Activated CD4-positive, CD25-positive, alpha-beta regulatory T cell (primary cell): ENCODE results near the gene SPEF2.
"Not testable (repeated sequence)": the region's sequence is repeated elsewhere in the genome, so short reads cannot be mapped to it uniquely, and the experiment has no call there.

Experiments used
- DNase-seq, 4 experiments: peaks; one replicate each; lab custom pipeline; 2025; lab: John Stamatoyannopoulos, UW

Gene SPEF2

GRCh38 chr5:35820735-35821134 lies 203.1 kb downstream of the SPEF2 start:
- DNase-seq: no peak

GRCh38 chr5:35821513-35821912 lies 203.8 kb downstream of the SPEF2 start:
- DNase-seq: no peak

DNA sequence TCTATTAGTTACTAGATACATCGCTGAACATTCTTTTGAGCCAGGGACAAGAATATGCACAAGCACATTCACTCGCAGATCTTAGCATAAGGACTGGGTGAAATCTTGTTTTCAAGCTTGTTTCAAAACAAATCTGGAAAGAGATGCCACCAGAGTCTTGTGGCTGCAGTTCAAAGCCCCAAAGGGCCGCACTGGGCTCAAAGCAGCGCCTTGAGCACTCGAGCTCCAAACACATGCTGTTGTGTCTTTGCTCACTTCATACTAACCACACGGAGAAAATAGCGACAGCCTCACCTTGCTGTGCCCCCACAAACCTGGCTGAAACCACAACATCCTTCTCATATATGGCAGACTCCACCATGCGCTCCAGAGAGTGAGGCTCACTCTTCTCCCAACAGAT lies 204.8 kb downstream of the SPEF2 start:
- no peak for DNase-seq

DNA sequence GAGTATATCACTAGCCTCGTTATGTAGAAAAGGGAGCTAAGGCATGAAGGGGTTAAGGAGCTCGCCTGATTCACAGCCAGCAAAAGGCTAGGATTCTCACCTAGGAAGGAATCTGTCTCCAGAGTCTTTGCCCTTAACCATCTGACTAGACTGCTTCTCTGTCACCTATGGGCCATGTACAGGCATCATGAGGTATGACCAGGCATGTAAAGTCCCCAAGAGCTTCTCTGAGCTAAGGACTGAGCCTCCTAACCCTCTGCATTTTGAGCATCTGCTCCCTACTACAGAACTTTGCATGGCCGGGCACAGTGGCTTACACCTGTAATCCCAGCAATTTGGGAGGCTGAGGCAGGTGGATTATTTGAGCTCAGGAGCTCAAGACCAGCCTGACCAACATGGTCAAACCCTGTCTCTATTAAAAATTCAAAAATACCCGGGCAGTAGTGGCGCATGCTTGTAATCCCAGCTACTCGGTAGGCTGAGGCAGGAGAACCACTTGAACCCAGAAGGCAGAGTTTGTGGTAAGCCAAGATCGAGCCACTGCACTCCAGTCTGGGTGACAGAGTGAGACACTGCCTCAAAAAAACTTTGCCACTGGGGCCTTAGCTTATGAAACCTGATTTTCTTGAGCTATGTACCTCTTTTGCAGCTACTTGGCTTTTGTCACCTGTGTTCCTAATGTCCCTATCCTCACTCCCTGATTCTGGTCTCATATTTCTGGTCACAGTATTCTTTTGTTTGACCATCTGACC lies 205.9 kb downstream of the SPEF2 start:
- no peak for DNase-seq

DNA sequence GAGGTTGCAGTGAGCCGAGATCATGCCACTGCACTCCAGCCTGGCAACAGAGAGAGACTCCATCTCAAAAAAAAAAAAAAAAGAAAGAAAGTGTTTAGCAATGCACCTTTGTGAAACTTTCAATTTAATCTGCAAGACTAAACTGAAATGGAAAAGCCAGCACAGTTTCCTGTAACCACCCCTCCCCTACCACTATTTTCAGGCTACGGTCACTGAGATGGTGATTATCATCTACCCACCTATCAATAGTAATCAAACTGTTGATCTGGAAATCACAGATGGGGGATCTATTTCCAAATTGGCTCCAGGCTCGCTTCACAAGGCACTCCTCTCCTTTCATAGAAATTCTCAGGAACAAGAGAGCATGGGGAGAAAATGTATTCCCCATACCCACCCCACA lies 208.4 kb downstream of the SPEF2 start:
- no peak for DNase-seq

DNA sequence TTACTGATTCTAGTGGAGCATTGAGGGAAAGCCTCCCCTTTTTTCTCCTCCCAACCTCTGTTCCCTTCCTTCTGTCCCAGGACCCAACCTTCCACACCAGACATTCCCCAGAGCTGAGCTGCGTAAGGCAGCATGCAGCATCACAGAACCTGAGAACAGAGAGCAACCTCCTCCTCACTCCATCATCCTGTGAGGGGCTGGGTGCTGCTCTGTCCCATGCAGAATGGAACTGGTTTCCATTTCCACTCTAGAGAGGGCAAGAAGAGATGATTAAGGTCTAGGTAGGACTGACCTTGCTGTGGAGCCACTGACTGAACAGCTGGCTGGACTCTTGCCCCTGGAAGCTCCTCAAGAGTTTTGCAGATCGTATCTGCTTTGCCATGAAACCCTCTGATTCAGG lies 208.9 kb downstream of the SPEF2 start:
- DNase-seq: no peak

GRCh38 chr5:35828082-35828598 lies 210.5 kb downstream of the SPEF2 start:
- DNase-seq: no peak

GRCh38 chr5:35830587-35830986 lies 212.9 kb downstream of the SPEF2 start:
- no peak for DNase-seq

DNA sequence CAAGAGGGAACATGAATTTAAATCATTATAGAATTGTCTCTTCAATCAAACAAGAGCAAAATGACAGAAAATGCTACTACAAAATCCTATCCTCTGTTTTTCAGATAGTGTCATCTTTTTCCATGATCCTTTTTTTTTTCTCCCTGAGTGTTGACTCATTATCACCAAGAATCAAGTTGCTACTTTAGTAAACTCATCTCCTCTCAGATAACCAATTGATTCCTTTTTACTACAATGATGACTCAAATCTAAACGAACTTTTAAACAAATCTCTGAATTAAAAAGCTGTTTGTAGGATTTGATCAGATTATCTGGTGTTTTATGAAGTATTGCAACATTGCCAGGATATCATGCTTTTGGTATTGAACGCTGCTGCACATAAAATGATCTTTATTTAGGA lies 215.1 kb downstream of the SPEF2 start:
- DNase-seq: no peak

- no peak for DNase-seq
Observed at GRCh38 chr5:35833224-35833623, 215.6 kb downstream of the SPEF2 start.

DNA sequence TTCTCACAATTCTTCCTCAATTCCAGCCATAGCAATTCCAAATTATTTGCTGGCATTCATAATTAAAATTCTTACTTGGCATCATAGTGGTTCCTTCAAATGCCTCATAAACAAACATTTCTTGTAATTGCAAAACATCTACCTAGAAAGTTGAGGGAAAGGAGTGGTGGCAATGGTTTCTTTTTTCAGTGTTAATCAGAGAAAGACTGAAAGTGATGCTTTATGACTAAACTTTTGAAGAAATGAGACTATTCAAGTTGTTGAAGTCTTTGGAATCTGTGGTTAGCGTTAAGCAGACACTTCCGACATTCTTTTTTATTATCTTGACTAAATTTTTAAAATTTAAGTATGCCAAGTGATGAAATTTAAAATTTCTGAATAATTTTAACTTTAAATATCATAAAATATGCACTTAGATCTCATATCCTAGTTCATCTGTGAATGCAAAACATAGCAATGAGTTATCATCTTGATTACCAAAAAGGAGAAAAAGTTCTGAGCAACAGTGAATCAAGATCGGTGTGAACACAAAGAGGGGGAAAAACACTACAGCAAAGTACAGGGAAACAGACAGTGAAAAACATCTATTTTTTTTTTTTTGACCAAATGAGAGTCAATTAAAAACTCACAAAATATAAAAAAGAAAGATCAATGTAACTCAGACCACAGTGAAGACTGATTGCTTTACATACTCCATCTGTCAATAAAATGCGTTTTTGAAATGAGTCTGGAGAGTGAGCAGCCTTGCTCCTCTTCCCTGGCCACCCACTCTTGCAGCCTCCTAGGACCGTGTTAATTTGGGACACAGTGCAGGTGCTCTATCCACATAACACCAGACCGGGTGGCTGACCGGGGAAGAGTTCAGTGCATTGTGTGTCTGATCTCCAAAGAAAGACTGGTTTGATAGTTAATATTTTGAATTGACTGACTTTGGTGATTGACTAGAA lies 218.4 kb downstream of the SPEF2 start:
- no peak for DNase-seq

DNA sequence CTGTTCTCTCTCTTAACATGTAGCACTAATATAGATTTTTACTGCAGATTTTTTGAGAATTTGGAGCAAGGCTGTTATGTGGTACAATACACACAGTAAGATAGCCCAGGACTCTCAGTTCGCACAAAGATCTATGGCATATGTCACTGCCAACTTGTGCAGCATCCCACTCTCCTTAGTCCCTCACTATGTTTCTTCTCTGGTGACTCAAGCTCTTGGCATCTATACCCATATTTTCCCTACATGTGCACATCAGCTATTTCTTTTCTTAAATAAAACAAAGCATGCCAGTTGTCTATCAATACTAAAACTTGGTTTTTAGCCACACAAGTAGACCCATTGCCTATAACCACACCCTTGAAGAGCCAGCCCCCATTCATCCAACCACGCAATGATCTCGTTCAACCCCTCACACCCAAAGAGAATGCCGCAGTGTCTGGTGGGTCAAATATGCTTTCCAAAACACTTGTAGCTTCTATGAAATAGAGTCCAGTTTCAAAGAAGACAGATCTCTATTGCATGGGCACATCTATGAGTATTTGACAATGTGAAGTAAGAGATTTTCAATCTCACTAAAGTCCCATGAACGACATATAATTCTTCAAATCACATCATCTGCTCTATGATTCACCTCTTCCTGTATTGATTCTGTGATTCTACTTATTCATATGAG lies 220.8 kb downstream of the SPEF2 start:
- no peak for DNase-seq

- no peak for DNase-seq
Observed at GRCh38 chr5:35842856-35843255, 225.2 kb downstream of the SPEF2 start.

GRCh38 chr5:35845508-35845907 lies 227.8 kb downstream of the SPEF2 start:
- DNase-seq: not testable (repeated sequence)

DNA sequence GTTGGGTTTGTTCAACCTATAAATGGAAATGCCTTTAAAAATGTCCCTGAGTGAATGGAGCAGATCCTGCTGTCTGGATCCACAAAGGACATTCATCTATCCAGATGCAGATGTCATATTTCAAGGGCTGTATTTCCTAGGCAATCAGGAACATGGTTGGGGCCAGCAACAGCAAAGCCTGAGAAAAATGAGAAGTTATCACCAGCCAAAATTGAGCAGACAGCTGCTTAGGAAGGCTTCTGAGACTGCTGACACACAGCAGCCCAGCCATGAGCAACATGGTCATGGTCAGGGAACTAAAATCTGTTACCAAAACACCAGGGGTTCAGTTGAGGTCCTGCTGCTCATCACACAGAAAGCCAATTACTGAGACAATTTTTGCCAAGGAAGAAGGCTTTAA lies 229.8 kb downstream of the SPEF2 start:
- no peak for DNase-seq

- DNase-seq: no peak
Observed at GRCh38 chr5:35847961-35848360, 230.3 kb downstream of the SPEF2 start.

DNA sequence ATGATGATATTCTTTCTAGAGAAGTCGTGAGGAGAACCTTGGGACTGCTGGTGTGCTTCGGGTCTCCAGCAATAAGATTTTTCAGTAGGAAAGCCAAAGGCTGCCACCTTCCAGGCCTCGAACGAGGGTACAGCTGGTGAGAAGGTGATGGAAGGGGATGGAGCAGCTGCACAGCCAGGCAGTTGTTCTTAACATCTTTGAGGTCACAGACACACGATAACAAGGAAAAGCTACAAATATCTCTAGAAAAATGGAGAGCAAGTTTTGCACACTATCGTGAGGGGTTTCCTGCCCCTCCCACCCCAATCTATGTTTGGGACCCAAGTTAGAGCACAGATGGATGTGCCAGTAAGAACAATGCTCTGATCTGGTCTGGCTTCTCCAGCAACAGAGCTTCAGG lies 232.2 kb downstream of the SPEF2 start:
- no peak for DNase-seq

DNA sequence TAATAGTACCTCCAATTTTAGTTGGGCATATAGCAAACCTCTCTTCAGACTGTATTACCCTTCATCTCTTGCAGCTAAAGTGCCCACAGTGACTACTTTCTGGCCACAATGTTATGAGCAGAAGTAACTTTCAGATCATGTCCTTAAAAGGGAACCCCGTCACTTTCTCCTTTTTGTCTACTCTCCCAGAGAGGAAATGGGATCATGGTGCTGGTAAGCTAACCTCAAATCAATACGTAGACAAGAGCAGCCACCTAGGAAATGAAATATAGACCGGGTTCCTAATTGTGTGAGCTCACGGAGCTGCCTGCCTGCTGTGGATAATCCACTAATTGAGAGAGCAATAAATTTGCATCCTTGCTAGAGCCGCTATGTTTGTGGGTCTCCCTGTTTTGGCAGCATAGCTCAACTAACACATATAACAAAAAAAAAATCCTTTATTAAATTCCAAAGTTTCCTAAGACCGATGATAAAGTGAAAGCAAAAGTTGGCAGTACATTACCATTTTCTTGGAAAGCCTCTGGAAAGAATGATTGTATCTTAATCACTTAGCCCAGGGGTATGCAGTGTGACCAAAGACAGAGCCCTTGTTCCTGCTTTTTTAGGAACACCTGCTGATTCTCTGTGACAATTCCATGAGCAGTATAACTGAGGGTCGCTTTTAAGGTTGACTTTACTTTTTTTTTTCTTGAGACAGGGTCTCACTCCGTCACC lies 233.5 kb downstream of the SPEF2 start:
- no peak for DNase-seq

DNA sequence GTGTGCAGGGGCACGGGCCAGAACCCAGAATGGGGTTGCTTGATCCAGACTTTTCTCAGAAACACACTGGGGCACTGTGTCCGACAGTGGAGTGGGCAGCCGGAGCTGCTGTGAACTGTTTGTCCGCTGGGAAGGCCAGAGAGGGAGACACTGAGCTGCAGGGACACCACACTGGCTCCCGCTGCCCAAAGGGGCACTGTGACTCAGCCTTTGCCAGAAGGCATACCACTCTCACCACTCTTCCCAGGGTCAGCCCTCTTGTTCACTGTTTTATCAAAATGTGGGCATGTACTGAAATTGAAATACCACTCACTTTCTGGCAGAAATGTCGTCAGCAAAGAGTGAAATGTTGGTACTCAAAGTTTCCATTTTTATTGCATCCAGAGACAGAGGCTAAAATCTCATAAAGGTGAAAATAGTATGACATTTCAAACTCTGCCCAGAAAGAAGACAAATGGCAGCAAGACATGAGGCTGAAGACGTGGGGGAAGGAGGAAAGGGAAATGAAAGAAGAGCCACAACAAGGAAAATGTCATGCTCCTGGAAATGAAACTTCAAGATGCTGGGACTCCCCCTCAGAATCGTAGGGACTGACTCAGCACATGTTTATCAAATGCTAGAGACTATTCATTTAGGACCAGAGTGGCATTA lies 234.5 kb downstream of the SPEF2 start:
- peak in 1 of 4 experiments; percentile 2 for DNase-seq

GRCh38 chr5:35852773-35853172 lies 235.1 kb downstream of the SPEF2 start:
- no peak for DNase-seq

- DNase-seq: peak; percentile 3 to 47 (median 38)
Observed at GRCh38 chr5:35853631-35854030, 236.0 kb downstream of the SPEF2 start.
